NCI-H82 treated with DMSO at 0.1 percent for 48 hours (cell line): ENCODE measurements around the gene DUOXA2.
"Not testable (repeated sequence)": the region's sequence is repeated elsewhere in the genome, so short reads cannot be mapped to it uniquely, and the experiment has no call there.

Experiments used
- DNase-seq: peaks from one replicate; lab custom pipeline; 2025; ENCODE audit not compliant: unreplicated experiment; lab: John Stamatoyannopoulos, UW

The DUOXA2 gene

GRCh38 chr15:45134682-45135604 is 20.8 kb downstream of the DUOXA2 start:
- DNase-seq, result no peak

DNA sequence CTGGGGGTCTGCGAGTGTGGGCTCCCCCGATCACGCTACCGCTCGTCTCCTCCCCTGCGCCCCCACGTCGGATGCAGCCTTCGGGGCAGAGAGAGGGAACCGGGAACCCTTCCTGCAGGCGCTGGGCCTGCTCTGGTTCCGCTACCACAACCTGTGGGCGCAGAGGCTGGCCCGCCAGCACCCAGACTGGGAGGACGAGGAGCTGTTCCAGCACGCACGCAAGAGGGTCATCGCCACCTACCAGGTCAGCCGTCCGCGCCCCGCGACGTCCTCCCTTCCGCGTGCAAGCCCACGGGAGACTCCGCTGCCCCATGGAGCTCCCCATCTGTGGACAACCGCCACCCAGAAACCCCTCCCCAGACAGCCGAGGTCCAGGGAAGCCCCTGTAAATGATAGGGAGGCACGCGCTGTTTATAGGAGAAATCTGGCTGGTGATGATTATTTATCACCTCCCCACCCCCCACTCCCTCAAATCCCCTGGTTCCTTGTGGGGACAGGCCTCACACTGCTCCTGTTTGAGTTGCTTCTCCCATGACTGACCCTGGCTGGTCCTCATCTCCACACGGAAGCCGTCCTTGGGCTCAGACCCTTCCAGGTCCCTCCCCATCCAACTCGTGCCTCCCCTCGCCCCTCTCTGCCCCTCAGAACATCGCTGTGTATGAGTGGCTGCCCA is 21.7 kb downstream of the DUOXA2 start:
- not testable (repeated sequence) for DNase-seq

- DNase-seq, result no peak
Observed at GRCh38 chr15:45136378-45136764, 22.2 kb downstream of the DUOXA2 start.

DNA sequence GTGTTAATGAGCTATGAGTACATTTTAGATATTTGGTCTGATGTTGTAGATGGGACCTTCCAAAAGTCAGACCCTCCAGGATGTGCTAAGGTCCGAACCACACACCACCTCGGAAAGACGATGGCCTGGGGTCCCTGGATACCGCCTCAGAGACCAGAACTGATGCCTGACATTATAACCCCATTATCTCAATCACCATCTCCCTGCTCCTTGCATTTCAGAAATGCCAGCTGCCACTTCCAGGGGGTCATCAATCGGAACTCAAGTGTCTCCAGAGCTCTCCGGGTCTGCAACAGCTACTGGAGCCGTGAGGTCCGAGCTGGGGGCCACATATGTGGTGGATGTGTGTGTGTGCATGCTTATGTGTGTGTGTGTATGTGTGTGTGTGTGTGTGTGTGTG is 23.6 kb downstream of the DUOXA2 start:
- DNase-seq, result no peak

GRCh38 chr15:45138814-45139765 is 25.0 kb downstream of the DUOXA2 start:
- no peak for DNase-seq

GRCh38 chr15:45139770-45140169 is 25.6 kb downstream of the DUOXA2 start:
- no peak for DNase-seq

DNA sequence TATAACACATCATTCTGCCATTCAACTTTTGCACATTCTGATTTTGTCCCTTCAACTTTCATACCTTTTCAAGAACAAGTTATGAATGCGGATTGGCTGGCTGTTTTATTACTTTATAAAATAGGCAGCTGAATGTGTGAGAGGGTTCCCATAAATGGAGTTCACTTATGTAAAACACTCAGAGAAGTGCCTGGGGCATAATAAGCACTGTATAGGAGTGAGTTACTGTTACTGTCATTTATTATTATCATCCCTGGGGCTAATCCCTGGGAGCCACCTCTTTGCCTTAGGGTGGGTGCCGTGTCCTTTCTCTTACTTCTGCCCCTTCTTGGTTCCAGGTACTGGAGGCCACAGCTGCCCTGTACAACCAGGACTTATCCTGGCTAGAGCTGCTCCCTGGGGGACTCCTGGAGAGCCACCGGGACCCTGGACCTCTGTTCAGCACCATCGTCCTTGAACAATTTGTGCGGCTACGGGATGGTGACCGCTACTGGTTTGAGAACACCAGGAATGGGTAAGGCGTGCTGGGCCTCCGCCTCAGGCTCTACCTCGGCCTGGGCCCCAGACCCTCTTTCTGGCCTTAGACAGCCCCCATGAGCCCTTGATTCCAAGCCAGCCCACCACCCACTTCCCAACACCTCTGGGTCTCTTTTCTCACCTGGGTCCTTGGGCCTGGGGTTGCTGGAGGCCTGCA is 26.6 kb downstream of the DUOXA2 start:
- no peak for DNase-seq

DNA sequence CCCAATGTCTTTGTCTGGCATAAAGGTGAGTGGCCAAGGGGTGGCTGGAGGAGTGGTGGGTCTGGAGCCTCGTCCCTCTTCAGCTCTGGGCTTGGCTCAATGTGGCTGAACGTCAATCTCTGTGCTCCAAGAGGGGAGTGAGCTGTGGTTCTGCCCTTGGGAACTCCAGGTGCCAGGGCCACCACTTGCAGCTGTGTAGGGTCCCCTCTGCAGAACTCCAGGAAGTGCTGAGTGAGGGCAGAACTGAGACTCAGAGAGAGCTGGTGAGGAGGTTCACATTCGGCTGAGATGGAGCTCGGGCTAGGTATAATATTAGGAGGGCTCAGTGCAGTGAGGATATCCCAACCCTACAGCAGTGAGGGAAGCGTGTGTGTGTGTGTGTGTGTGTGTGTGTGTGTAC is 27.3 kb downstream of the DUOXA2 start:
- no peak for DNase-seq

DNA sequence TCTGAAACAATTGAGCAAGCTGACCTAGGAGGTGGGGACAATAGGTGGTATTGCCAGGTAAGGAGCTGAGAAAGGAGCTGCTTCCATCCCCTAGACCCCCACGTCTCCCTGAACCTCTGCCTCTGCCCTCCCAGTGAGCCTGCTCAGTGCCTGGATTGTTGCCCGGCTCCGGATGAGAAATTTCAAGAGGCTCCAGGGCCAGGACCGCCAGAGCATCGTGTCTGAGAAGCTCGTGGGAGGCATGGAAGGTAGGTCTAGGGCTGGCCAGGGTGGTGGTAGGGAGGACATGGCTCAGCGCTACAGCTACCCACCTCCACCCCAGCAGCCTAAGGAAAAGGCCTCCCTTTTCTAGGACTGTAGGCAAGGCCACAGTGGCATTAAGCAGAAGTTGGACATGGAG is 28.9 kb downstream of the DUOXA2 start:
- no peak for DNase-seq

- DNase-seq, result no peak
Observed at GRCh38 chr15:45143946-45144345, 29.8 kb downstream of the DUOXA2 start.

- no peak for DNase-seq
Observed at GRCh38 chr15:45144775-45145174, 30.6 kb downstream of the DUOXA2 start.

GRCh38 chr15:45146405-45146804 is 32.3 kb downstream of the DUOXA2 start:
- DNase-seq, result no peak

- DNase-seq, result no peak
Observed at GRCh38 chr15:45147606-45148005, 33.5 kb downstream of the DUOXA2 start.

DNA sequence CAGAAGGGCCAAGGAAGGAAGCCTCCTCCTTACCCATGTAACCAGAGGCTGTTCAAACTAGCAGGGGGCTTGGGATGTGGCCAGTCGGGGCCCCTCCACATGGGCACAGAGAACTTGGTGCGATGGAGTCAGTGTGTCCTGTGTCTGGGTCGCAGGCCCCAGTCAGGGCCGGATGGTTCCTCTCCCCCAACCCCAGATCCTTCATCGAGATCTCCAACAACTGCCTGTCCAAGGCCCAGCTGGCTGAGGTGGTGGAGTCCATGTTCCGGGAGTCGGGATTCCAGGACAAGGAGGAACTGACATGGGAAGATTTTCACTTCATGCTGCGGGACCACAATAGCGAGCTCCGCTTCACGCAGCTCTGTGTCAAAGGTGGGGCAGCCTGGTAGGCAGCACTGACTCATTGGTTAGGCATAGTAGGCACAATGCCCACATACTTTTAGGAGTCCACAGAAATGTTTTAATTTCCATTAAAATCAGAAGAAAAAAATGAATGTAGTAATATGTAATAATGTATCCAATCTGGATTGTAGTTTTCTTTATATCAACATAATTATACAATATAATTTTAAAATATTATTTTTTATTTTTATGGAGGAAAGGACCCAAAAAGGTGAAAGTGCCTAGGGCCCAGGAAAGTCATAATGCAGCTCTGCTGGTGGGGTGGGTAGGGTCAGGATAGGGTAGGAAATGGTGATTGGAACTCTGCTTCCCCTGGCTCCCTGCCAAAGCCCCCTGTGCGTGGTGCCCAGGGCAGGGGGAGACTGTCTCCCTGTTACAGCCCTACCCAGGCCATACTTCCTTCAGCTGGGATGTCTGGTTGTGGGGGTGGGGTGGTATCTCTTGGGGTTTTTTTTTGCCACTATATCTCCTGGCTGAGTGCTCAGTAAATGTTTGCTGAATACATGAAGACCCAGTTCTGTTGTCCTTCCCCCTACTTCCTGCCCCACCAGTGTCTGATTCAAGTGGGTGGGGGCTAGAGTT is 34.2 kb downstream of the DUOXA2 start:
- DNase-seq, result no peak

- DNase-seq, result no peak
Observed at GRCh38 chr15:45149060-45149459, 34.9 kb downstream of the DUOXA2 start.

- no peak for DNase-seq
Observed at GRCh38 chr15:45150481-45150880, 36.4 kb downstream of the DUOXA2 start.

DNA sequence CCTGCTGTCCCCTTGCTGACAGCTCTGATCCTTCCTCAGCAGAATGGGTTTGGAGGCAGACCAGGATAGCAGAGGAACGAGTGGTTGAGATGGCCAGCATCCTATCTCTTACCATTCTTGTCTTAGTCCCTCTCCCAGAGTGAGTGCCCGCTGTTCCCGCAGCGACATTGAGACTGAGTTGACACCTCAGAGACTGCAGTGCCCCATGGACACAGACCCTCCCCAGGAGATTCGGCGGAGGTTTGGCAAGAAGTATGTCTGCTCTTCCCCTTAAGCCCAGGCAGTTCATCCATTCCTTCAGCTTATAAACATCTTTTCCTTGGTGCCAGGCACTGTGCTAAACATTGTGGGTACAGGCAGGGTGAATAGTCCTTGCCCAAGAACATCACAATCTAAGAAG is 36.9 kb downstream of the DUOXA2 start:
- no peak for DNase-seq

GRCh38 chr15:45151998-45152828 is 38.1 kb downstream of the DUOXA2 start:
- no peak for DNase-seq

- no peak for DNase-seq
Observed at GRCh38 chr15:45155739-45156138, 41.6 kb downstream of the DUOXA2 start.
